Cerebellar cortex (tissue), 1 donor: ENCODE data around the gene MAGEF1.

ENCODE experiments used
- DNase-seq: peaks from one replicate; pipeline ENCODE4 v3.0.0-alpha.2; 2015; ENCODE audit warnings: low spot score

Gene MAGEF1

DNA sequence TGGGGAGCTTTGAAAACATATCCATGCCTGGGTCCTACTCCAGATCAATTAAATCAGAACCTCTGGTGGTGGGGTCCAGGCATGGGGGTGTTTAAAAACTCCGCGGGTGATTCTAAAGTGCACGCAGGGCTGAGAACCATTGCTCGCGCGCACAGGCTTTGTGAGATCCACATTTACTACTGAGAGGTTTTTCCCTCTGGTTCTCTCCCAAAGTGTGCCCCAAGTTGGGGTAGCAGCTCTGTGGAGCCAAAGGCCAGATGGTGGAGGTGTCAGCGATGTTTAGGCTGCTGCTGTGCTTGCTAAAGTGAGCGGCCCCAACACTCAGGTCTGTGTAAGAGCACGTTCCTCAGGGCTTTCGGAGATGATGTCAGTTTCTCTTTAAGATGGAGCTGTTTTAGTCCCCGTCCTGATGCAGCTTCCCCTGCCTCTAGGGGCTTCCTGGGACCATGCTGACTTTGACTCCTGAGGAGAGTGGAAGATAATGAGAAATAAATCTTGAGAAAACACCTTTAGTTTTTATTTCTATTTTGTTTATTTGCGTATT lies 13.4 kb upstream of the MAGEF1 start:
- no peak for DNase-seq

DNA sequence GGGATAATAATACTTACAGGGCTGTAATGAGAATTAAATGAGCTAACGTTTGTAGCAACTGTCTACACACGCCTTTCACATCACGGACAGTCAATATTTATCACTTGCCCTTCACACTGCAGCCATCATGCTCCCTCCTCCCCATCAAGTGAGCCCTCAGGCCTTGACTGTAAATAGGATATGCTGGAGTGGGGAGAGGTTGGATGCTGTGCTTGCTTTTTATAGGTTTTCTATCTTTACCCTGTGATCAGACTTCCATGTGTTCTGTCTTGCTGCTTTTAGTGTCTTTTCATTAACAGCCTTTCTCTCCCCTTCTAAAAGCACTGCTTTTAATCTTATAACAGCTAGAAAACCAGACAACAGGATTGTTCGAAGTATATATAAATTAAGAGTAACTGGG lies 12.8 kb upstream of the MAGEF1 start:
- no peak for DNase-seq

DNA sequence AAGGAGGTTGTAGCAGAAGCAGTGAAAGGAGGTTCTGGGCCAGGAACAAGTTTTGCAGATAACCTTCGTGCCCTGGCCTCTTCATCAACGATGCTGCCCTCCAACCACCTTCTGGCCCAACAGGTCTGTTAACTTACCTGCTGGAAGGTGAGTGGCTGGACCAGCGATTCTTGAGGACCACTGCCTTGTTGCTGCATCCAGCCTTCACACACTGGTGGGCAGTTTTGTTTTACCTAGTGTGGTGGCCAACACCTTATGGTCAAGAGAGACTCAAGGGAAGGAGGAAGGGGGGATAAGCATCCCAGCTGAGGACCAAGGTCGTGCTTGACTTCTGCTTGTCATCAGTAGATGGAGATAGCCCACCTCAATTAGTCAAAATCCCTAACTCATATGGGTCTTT lies 7.8 kb upstream of the MAGEF1 start:
- DNase-seq = no peak

DNA sequence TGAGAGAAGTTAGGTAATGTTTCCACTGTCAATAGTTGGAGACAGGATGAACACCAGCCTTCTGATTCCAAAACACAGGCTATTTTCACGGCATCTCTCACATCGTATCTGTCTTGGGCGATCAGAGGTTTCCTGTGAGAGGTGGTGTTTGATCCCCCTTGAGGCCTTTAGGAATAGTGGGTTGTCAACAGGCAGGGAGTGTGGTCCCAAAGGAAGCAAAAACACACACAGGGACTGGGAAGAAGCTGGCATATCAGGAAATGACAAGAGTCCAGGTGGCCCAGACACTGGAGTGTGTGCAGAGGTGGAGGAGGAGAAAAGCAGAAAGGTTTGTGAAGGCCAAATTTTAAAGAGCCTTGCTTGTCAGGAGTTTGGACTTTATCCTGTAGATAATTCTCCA lies 6.6 kb upstream of the MAGEF1 start:
- no peak for DNase-seq

DNA sequence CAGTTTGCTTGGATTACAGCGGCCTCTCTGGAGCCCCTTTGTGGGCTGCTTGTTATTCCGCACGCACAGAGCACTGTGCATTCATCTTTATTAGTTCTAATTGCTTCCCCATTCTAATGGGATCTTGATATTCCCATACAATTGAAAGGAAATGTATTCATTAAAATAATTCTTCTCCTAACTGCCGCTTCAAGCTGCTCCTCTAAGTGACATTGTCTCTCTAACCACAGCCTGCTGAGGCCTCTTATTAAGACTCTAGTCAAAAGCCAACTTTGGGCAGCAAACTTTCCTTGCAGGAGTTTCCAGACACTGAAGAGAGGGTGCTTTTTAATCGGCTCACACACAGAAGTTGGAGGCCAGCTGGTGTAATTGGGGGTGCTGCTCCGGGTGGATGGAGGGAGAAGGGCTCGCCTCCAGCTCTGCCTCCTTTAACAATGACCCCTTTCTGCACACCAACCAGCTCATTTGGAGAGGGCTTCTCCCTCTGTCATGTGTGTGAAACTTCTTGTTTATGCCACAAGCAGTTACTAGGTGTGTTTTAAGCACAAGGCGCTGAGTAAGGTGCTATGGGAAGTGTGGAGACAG lies 5.6 kb upstream of the MAGEF1 start:
- peak; percentile 13 for DNase-seq

DNA sequence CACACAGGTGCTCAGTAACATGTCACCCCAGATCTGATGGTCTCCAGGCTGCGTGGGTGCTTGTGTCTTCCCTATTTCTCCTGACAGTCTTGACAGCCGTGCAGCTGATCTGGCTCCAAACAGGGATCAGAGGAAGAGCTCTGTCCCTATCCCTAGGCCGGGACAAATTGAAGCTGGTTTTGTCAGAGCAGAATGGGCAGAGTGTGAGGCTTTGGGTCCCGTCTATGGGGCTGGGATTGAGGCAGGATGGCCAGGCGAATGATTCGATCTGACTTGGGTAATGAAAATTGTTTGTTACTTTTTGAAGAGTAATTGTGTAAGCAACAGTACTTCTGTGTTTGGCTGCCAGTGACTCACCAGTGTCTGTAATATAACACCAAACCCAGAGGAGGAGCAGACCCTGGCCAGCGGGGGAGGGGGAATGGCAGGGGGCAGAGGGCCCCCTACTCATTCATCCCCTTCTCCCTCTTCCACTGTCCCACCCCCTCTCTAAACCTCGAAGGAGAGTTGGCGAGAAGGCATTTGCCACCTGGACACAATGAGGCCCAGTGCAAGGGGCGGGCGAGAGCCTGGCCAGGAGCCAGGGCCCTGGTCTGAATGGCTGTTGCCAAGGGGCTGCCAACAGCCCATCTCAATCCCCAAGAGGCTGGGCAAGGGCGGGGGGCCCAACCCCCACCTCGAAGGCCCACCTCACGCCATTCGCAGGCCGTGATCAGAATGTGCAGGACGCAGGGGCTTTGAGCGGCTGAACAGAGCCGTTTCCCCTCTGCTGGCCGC lies 4.9 kb upstream of the MAGEF1 start:
- no peak for DNase-seq

DNA sequence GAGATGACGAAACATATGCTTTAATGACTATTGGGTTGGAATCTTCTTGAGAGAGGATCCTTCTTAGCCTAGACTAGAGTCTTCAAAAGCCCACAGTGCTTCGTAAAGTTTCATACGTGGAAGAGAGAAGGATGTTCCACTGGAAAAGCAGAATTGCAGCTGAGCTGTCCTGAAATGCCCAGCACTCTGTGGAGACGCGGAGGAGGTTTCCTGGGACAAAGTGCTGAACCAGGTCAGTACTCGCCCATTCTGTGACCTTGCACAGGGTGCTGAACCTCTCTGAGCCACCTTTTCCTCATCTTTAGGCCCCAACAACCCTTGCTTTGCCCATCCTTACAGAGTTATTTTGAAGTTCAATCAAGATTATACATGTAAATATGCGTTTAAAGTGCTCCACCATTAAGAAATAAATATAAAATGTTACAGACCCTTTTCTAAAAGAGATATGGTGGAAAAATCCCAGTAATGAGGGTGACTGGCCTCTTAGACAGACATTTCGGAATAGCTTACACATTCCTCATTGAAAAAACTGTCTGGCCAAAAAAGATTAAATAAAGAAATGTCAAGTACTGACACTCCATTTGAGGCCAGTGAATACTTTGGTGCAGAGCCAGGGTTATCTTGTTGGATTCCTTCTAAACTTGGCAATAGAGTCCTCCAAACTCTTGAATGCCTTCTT lies 4.2 kb upstream of the MAGEF1 start:
- no peak for DNase-seq

DNA sequence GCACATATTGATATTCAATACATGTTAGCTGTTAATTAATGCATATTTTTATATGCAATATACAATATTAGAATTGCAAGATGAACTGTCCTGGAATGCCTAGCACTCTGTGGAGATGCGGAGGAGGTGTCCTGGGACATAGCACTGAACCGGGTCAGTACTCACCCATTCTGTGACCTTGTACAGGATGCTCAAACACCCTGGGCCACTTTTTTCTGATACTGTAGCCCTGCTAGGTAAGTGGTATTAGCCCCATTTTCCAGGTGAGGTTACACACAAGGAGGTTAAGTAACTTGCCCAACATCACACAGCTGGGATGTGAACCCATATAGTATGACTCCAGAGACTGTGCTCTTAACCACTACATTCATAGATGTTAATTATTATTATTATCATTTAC lies 1.7 kb upstream of the MAGEF1 start:
- no peak for DNase-seq

DNA sequence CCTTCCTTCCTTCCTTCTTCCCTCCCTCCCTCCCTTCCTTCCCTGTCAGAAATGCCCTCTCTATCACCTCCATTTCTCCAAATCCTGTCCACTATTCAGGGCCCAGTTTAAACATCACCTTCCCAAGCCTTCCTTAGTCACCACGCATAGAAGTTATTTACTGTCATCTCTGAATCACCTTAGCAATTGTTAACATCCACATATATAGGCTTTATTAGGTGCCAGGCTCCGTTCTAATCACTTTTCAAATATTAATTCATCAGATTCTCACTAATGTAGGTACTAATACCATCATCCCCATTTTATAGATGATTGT lies 1.1 kb upstream of the MAGEF1 start:
- no peak for DNase-seq

DNA sequence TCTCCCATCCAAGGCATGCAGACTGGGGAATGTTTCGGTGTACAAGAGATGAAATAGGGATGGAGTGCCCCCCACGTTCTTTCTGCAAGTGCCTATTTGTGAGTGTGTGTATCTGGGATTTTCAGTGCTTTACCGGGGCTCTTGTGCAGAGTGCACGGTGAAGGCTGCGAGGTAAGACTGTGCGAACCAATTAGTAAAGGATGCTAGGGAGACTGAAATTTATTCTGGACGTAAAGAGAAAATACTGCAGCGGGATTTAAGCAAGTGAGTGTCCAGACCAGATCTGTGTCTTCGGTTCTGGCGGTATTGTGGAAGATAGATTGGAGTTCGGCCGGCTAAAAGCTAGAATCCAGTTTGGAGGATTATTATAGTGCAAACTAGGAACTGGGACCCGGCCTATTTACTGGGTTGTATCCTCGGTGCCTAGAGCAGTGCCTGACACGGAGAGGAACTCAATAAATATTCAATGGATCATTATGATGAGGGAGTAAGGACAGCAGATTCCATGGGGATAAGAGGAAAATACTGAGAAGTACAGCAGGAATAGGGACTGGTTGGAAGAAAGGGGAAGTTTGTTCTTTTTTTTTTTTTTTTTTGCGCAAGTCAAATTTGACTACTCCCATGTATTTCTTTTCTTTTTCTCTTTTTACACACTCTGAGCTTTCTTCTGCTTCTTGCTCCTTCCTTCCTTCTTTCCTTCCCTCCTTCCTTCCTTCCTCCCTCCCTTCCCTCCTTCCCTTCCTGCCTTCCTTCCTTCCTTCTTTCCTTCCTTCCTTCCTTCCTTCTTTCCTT lies 580 bp upstream of the MAGEF1 start:
- no peak for DNase-seq

DNA sequence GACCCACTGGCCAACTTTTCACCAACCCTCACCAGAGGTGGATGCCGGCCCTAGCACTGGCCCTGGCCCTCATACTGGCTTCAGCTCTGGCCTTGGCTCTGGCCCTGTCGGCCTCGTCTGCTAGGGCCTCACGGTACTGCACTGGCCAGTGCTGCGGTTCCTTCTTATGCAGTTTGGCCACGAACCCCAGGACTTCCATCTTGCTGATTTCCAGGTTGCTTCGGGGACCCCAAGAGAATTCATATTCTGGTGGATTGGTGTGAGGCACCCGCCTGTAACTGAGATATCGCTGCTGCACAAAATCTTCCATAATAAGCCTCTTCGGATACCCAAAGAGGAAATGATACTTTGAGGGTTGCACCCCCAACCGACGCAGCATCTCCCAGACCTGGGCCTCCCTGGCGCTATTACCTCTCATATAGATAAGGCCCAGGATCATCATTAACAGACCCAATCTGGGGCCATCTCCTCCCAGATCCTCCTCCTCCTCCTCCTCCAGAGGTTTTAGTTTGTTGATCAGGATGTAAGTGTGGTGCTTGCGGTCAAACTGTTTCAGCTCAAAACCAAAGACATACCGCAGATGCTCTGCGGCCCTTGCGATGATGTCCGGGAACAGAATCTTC lies 883 bp downstream of the MAGEF1 start:
- peak; percentile 39 for DNase-seq

DNA sequence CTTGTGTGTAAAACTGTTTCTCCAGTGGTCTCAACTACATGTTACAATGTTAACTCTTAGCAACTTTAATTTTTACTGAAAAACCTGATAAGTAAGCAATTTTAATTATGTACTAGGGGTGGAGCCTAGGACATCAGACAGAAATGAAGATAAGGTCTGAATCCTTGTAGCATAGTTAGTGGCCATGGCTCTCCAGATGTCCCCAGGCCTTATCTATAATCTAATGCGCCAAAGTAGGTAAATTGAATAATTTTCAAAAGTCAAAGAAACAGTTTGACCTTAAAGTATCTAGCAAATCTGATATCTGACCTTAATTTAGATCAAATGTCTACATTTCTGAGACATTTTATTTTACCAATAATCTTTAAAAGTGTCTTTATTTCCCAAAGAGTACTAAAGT lies 8.2 kb downstream of the MAGEF1 start:
- no peak for DNase-seq

DNA sequence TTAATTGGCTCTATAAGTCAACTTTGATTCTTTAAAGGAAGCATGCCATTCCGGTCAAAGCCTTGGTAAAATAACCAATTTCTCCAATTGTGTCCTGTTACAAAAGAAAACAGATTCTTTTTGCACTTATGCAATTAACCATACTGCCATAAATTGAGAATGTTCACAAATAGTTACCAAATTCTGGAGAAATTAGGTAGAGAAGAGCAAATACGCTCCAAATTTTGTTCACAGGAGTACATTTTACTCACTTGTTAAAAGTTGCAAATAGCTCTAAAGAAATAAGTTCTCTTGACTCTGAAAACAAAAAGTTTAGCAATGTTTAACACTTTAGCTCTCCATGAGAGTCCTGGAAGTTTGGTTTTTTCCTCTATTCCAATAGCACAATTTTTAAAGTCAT lies 11.1 kb downstream of the MAGEF1 start:
- DNase-seq = no peak

DNA sequence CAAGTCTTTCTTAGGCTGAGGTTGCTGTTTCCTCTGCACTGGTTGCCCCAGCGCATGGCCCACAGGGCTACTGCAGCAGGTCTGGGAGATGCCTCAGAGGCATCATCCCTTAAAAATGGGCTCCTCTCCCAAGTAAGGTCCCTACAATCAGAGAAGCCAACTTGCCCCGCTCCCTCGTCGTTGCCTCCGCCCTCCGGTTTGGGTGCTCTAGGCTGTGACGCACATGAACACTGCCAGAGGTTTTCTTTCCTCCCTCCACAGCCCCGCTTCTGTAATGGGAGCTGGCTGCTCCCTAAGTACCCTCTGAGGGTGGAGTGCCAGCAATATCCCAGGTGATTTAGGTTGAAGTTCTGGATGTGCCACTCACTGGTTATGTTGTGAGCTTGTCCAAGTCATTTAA lies 14.0 kb downstream of the MAGEF1 start:
- DNase-seq = no peak

DNA sequence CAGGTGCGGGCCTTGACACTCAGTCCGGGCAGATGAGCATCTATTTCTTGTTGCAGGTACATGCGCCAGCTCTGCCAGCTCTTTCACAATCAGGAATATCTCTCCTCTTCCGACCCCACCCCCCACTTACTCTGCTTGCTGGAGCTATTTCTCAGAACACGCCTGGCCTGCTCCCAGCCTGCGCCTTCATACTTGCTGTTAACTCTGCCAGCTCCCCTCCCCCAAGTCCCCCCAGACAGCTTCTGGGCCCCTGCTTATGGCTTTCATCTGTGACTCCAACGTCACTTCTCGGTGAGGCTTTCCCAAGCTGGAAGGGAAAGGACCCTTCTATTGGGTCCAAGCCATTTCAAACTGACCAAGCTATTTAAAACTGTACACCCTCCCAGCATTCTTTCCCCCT lies 15.2 kb downstream of the MAGEF1 start:
- DNase-seq = no peak

DNA sequence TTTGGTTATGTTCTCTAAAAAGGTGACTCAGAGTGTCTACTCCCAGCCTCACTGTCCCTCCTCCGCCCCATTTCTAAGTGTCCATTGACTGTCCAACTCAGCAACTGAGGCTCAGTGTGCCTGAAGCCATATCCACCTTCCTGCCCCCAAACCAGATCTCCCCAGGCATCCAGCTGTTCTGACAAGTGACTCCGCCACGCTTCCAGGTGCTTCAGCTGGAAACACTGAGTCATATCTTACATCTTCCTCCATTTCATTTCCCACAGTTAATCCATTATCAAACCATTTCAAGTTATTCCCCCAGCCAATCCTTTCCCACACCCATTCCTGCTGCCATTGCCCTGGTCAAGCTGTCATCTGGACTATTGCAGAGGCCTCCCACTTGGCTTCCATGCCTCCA lies 17.1 kb downstream of the MAGEF1 start:
- no peak for DNase-seq

DNA sequence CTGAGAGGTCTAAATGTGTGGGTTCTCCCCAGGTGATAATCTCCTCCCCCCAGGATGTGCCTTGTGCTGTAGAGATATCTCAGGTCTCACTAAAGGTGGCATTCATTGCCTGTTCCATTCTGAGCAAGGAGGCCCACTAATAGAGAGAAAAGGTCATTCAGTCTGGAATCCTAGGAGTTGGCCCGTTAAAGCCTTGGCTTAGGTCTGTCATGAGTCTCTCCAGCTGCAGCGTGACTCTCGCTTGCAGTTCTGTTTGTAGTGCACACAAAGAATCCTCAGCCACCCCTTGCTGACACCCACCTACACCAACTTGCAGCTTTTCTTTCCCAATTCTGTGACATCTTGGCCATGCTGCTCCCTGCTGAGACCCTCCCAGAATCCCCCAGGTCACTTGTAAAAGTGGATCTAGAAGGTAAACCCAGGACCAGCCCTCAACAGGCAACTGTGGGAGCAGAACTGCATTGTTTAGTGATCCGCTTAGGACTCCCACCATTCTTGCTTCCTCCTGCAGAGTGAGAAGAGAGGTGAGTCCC lies 17.7 kb downstream of the MAGEF1 start:
- DNase-seq = no peak

DNA sequence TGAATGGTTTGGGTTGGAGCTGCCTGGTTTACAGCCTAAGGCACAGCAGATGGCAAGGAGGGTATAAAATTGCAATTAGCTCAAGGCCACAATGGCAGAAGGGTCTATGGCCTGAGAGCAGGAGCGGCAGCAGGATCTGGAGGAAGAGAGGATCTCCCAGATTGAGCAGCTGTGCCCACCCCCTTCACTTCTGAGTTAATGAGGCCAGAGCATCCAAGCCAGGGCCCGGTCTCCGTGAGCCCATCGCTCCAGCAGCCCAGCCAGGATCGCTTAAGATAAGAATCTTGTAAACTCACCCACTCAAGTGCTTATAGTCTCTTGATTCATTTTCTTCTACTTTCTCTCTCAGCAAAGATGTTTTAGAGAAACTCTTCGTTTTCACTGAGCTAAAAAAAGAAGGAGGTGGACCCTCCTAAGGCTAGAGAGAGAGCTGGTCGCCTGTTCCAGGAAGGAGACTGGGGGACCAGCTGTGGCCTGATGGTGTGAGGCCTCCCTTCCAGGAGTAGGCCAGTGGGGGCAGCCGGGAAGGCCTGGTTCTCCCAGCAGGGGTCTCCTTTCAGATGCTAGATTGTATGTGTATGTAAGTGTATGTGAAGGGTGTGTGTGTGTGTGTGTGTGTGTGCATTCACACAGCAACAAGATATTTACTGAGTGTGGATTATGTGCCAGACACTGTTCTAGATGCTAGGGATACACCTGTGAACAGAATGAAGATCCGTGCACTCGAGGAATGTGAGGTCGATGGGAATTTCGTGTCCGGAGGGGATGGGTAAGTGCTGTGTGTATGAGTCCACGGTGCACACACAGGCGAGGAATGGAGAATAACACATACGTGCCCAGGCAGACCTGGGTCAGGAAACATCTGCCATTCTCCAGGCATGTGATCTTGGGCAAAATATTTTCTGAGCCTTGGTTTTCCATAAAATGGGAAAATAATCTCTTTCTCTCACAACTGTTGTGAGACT lies 18.6 kb downstream of the MAGEF1 start:
- no peak for DNase-seq

DNA sequence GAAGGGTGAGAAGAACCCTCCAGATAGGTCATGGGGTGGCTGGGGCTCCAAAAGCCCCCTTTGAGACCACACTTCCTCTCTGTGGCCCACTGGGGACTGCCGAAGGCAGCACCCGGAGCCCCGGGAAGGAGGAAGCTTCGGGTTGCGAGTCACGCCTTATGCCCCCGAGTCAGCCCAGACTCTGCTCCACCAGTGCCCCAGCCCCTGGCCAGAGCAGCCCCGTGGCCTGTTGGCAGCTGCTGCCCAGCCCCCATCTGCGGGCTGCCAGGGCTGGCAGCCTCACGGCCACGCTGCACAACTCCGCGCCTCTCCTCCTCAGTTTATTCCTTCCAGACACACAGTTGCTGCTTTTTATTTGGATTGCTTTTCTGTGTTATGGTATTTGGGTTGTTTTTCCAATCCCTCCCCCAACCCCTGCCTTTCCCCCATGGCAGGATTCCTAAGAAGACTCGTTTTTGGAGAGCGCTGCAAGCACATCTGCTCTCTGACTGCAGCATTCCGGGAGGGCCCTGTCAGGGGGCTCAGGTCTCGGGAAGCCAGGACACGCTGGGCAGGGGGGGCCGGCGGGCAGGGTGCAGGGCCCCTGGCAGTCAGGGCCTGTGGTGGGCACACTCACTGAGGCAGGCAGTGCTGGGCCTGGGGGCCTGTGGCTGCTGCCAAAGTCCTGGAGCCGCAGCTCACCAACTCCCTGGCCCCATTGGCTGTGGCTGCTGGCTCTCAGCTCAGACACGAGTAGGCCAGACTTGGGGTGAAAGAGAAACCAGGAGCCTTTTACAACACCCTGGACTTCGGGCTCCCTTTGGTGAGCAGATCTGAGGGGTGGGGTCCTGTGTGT lies 20.2 kb downstream of the MAGEF1 start:
- DNase-seq = no peak
